NT2/D1 (cell line): ENCODE data around the gene CHMP6.

Experiments
- SUZ12 ChIP-seq: IDR thresholded peaks from 2 replicates; pipeline ENCODE4 v1.6.1; 2011; ENCODE audit not compliant: insufficient read length, insufficient read depth; ENCODE audit errors: extremely low read depth
- YY1 ChIP-seq: IDR thresholded peaks from 2 replicates; pipeline ENCODE4 v1.6.1; 2011; ENCODE audit not compliant: insufficient read length, insufficient read depth
- ZNF274 ChIP-seq: IDR thresholded peaks from 2 replicates; pipeline ENCODE4 v1.6.1; 2011; ENCODE audit warnings: mild to moderate bottlenecking, low read depth, low read length

- TF ChIP-seq ZNF274, result no peak
- TF ChIP-seq SUZ12, result no peak
- no peak for TF ChIP-seq YY1
Measured at GRCh38 chr17:80948019-80948975, 43.3 kb upstream of the CHMP6 start.
